ENCODE measurements around the gene CTNND2. TPM values are rescaled to one million over a fixed set of nuclear protein-coding genes. Genes with fewer than 3 reads are reported as not detected.

Gene CTNND2
- total RNA-seq, 1 donor from 2014 or later, result 40.0 TPM

DNA sequence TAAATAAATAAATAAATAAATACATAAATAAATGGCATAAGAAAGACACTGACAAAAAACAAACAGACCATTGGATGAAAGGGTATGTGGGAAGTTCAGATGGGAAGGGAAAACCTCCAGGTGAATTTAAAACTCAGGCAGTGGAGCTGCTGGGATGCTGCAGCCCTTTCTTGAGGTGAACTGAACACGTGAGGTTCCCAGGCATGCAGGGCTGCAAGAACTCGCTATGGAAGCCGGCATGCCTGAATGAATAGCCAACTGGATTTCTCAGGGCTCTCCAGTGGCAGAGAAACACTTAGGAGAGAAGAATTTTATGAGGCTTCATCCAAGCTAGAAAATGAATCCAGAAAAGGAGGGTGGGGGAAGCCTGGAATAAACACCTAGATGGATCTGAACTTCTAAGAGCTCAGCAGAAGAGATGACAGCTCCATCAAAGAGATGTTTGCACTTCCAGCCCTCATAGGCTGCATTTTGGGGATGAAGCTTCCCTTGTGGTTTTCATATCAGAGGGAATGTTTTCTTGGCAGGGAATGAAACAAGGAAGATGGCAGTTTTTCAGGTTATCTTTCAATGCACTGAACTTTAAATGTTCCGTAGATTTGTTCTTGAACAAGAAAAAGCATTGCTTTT lies 919.0 kb downstream of the CTNND2 start:
- H3K4me1 Mint-ChIP-seq, result peaks cover 39% of the 10 kb centered on the region
- no peaks in the 10 kb centered on the region for H3K9me3 Mint-ChIP-seq
- H3K36me3 Mint-ChIP-seq (ENCODE audit: low read depth), result peaks cover under 1% of the 10 kb centered on the region
- no peak overlapping the region for H3K4me3 Mint-ChIP-seq
- no peak for DNase-seq (ENCODE audit: low read depth, low spot score)
- H3K27me3 Mint-ChIP-seq (ENCODE audit: low read depth), result no peaks in the 10 kb centered on the region
- TF ChIP-seq, protein P1, sequence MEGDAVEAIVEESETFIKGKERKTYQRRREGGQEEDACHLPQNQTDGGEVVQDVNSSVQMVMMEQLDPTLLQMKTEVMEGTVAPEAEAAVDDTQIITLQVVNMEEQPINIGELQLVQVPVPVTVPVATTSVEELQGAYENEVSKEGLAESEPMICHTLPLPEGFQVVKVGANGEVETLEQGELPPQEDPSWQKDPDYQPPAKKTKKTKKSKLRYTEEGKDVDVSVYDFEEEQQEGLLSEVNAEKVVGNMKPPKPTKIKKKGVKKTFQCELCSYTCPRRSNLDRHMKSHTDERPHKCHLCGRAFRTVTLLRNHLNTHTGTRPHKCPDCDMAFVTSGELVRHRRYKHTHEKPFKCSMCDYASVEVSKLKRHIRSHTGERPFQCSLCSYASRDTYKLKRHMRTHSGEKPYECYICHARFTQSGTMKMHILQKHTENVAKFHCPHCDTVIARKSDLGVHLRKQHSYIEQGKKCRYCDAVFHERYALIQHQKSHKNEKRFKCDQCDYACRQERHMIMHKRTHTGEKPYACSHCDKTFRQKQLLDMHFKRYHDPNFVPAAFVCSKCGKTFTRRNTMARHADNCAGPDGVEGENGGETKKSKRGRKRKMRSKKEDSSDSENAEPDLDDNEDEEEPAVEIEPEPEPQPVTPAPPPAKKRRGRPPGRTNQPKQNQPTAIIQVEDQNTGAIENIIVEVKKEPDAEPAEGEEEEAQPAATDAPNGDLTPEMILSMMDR (conservative IDR thresholded peaks at IDR 0.05), result no peak
- no peak overlapping the region for H3K27ac Mint-ChIP-seq (ENCODE audit: unreplicated experiment)

GRCh38 chr5:10984021-10984715 lies 920.1 kb downstream of the CTNND2 start:
- no peaks in the 10 kb centered on the region for H3K27me3 Mint-ChIP-seq (ENCODE audit: low read depth)
- peaks cover 2% of the 10 kb centered on the region for H3K36me3 Mint-ChIP-seq (ENCODE audit: low read depth)
- H3K27ac Mint-ChIP-seq (ENCODE audit: unreplicated experiment), result peak overlapping the region; percentile 35
- no peak overlapping the region for H3K4me3 Mint-ChIP-seq
- peaks cover 36% of the 10 kb centered on the region for H3K4me1 Mint-ChIP-seq
- TF ChIP-seq, protein P1 (conservative IDR thresholded peaks at IDR 0.05), result no peak
- H3K9me3 Mint-ChIP-seq, result no peaks in the 10 kb centered on the region
- DNase-seq (ENCODE audit: low read depth, low spot score), result no peak

DNA sequence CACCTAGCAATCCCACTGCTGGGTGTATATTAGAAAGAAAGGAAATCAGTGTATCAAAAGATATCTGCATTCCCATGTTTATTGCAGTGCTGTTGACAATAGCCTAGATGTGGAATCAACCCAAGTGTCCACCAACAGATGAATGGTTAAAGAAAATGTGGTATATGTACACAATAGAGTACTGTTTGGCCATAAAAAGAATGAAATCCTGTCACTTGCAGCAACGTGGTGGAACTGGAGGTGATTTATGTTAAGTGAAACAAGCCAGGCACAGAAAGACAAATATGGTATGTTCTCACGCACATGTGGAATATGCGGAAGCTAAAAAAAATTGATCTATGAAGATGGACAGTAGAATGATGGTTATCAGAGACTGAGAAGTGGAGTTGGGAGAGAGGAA lies 921.6 kb downstream of the CTNND2 start:
- Mint-ChIP-seq H3K9me3 (no peaks in the 10 kb centered on the region), H3K27ac (ENCODE audit: unreplicated experiment) (no peak overlapping the region), H3K4me1 (peaks cover 21% of the 10 kb centered on the region), H3K27me3 (ENCODE audit: low read depth) (no peaks in the 10 kb centered on the region), H3K4me3 (no peak overlapping the region), H3K36me3 (ENCODE audit: low read depth) (peaks cover 7% of the 10 kb centered on the region)
- TF ChIP-seq, protein P1 (conservative IDR thresholded peaks at IDR 0.05), result no peak
- DNase-seq (ENCODE audit: low read depth, low spot score), result no peak

GRCh38 chr5:10981932-10982331 lies 922.3 kb downstream of the CTNND2 start:
- Mint-ChIP-seq H3K4me3 (no peak overlapping the region), H3K9me3 (no peaks in the 10 kb centered on the region), H3K27ac (ENCODE audit: unreplicated experiment) (no peak overlapping the region), H3K27me3 (ENCODE audit: low read depth) (no peaks in the 10 kb centered on the region), H3K36me3 (ENCODE audit: low read depth) (peaks cover 7% of the 10 kb centered on the region), H3K4me1 (peaks cover 18% of the 10 kb centered on the region)
- no peak for DNase-seq (ENCODE audit: low read depth, low spot score)
- TF ChIP-seq, protein P1 (conservative IDR thresholded peaks at IDR 0.05), result no peak

DNA sequence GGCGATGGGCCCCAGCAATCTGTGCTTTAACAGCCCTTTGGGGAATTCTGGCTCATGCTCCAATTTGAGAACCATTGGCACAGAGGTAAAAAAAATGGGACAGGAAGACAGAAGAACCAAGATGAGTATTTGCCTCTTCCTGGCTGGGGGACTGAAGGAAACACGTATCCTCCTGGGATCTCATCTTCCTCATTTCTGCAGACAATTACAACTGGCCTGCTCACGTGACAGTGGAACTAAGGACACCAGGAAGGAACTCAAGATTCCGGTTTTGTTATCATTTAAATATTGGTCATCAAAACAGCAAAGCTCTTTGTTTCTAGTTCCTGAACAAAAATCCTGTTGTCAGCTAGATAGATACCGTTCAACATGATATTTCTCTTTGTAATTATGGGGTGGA lies 927.2 kb downstream of the CTNND2 start:
- TF ChIP-seq, protein P1 (conservative IDR thresholded peaks at IDR 0.05), result no peak
- peaks cover 2% of the 10 kb centered on the region for H3K9me3 Mint-ChIP-seq
- no peaks in the 10 kb centered on the region for H3K27me3 Mint-ChIP-seq (ENCODE audit: low read depth)
- DNase-seq (ENCODE audit: low read depth, low spot score), result no peak
- peaks cover 29% of the 10 kb centered on the region for H3K36me3 Mint-ChIP-seq (ENCODE audit: low read depth)
- H3K4me3 Mint-ChIP-seq, result no peak overlapping the region
- peaks cover 3% of the 10 kb centered on the region for H3K4me1 Mint-ChIP-seq
- no peak overlapping the region for H3K27ac Mint-ChIP-seq (ENCODE audit: unreplicated experiment)
